MG63 (cell line): ENCODE measurements around the gene TPCN2. TPM values are rescaled to one million over a fixed set of nuclear protein-coding genes. Genes with fewer than 3 reads are reported as not detected.

Experiments
- DNase-seq: peaks from one replicate; pipeline ENCODE4 v3.0.0-alpha.2; 2020
- H3K27me3 ChIP-seq: fragments of 250-450 bp; sonication (Bioruptor Pico); 2 replicates; pipeline ENCODE4 v1.5.1; 2020; ENCODE audit warnings: mild to moderate bottlenecking, moderate library complexity
- H3K36me3 ChIP-seq: fragments of 250-450 bp; sonication (Bioruptor Pico); 2 replicates; pipeline ENCODE4 v1.5.1; 2020; ENCODE audit warnings: mild to moderate bottlenecking, moderate library complexity
- H3K4me3 ChIP-seq: fragments of 250-450 bp; sonication (Bioruptor Pico); 2 replicates; pipeline ENCODE4 v1.5.1; 2020; ENCODE audit warnings: mild to moderate bottlenecking, moderate library complexity
- H3K9me3 ChIP-seq: fragments of 250-450 bp; sonication (Bioruptor Pico); 2 replicates; pipeline ENCODE4 v1.5.1; 2020; ENCODE audit warnings: mild to moderate bottlenecking, moderate library complexity
- total RNA-seq: library from RNA; depleted of rRNA; stranded (reverse); fragments of >200 nt; shearing (Covaris generic); gene quantifications from 2 replicates; pipeline ENCODE4 v1.2.3, GENCODE V29; 2014; ENCODE audit warnings: low replicate concordance

TPCN2 gene
- total RNA-seq, 1 experiment from 2014 or later, result 5.4 TPM

DNA sequence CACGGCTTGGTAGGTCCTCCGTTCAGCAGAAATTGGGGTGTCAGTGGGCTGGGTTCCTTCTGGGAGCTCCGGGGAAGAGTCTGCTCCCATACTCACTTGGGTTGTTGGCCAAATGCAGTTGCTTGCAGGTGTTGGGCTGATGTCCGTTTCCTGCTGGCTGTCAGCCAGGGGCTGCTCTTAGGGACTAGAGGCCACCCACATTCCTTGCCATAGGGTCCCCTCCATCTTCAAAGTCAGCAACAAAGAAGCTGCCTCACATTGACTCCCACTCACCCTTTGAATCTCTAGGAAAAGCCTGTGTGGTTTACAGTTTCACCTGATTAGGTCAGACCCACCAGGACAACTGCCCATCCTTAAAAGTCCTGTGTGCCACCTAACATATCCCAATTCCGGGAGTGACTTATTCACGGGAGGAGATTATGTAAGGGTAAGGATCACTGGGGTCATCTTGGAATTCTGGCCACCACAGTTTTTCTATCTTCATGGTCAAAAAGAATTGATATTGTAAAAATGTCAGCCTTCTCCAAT, 43.0 kb downstream of the TPCN2 start:
- no peaks in the 10 kb centered on the region for H3K27me3 ChIP-seq
- no peaks in the 10 kb centered on the region; the same call in none of the 2 replicates for H3K36me3 ChIP-seq
- no peaks in the 10 kb centered on the region for H3K9me3 ChIP-seq
- DNase-seq, result no peak
- H3K4me3 ChIP-seq, result no peak overlapping the region

DNA sequence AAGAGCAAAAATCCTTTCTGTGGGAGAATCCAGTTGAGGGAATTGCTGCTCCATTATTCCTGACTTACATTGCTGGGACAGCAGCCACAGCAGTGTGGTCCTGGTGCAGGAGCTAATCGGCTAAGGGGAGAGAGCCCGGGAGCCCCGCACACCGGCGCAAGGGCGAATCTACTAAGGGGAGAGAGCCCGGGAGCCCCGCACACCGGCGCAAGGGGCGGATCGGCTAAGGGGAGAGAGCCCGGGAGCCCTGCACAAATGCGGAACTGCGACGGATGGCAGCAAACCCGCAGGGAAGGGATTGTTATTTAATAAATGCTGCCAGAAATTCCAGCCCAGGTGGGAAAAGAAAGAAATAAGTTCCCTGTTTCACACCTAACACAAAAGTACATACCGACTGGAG, 43.5 kb downstream of the TPCN2 start:
- Histone ChIP-seq H3K4me3 (no peak overlapping the region), H3K36me3 (no peaks in the 10 kb centered on the region; the same call in none of the 2 replicates), H3K27me3 (no peaks in the 10 kb centered on the region), H3K9me3 (no peaks in the 10 kb centered on the region)
- DNase-seq, result no peak

DNA sequence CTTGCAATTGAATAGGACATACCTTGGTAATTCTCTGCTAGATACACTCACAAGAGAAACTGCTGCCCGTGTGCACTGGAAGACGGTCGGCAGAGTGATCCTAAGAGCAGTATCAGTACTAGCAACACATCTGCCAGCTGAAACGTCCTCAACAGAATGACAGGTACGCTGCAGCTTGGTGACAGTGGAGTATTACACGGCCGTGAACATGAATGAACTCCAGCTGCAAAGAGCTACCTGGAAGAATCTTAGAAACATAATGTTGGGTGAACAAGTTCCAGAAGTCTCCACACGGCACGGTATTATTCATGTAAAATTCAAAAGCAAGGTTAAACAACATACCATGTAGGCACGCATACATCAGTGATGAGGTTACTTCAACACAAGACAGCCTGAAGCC, 44.4 kb downstream of the TPCN2 start:
- H3K4me3 ChIP-seq, result no peak overlapping the region
- no peak for DNase-seq
- H3K9me3 ChIP-seq, result no peaks in the 10 kb centered on the region
- H3K36me3 ChIP-seq, result no peaks in the 10 kb centered on the region; the same call in none of the 2 replicates
- H3K27me3 ChIP-seq, result no peaks in the 10 kb centered on the region

DNA sequence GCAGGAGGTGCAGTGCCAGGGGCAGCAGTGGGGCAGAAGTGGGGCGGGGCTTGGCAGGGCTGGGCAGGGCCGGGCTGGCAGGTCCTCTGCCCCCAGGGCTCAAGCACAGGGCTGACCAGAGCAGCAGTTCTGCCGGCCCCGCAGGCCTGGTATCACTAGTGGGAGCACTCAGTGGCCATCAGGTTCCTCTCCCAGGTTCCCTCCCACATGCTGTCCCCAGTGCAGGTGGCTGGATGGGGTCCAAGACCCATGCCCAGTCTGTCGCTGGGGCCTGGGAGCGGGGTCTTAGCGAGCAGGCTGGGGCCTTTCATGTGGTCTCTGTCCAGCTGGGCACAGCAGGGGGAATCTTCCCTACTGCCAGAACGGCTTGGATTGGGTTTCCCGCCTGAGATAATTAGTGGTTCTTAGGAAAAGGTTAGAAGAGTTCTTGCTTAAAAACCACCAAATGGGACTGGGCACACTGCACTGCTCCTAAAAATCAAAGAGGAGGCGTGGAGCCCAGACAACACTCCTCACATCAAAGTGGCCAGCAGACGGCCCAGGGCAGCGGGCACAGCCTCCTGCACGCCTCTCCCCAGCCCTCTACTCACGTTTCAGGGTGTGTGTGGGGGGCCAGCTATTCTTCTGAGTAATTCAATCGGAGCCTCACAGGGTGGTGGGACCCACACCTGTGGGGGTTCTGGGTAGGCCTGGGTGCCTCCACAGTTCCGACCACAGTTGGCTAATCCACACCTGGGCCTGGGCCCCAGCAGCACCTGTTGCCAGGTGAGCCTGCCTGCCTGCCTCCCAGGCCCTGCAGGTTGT, 45.6 kb downstream of the TPCN2 start:
- no peaks in the 10 kb centered on the region for H3K9me3 ChIP-seq
- H3K36me3 ChIP-seq, result no peaks in the 10 kb centered on the region; the same call in 1 of the 2 replicates
- no peak for DNase-seq
- H3K4me3 ChIP-seq, result no peak overlapping the region
- no peaks in the 10 kb centered on the region for H3K27me3 ChIP-seq

DNA sequence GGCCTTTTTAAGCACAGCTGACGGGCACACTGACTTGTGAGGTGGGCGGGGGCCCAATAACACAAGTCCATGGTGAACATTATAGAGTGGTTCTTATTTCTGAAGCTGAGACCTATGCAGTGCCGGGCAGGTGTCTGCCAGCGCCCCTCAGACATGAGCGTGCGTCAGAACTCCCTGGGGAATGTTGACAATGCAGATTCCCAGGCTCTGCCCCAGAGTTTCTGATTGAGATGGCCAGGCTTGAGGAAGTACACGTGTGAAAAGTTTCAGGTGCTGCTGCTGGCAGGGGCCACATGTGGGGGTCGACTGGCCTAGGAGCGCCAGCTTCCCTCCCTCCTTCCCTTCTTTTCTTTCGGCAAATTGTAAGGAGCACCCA, 46.2 kb downstream of the TPCN2 start:
- Histone ChIP-seq H3K4me3 (no peak overlapping the region), H3K9me3 (no peaks in the 10 kb centered on the region), H3K36me3 (no peaks in the 10 kb centered on the region; the same call in 1 of the 2 replicates), H3K27me3 (no peaks in the 10 kb centered on the region)
- DNase-seq, result no peak

DNA sequence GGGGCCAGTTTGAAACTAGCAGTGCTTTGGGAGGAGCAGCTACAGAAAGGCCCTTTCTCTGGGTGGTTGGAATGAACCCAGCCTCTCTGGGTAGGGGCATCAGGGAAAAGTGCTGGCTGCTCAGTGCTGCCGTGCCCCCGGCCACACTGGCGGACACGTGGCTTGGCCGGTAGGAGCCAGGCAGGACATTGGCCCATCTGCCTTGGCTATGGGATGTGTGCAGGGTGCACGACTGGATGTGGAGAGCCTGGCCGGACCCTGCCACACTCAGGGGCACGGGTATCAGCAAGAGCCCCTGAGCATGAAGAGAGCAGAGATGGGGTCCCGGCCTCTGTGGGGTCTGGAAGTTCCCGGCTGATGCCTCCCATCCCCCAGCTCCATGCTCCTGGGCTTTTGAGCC, 46.6 kb downstream of the TPCN2 start:
- no peaks in the 10 kb centered on the region for H3K27me3 ChIP-seq
- DNase-seq, result no peak
- no peak overlapping the region for H3K4me3 ChIP-seq
- H3K9me3 ChIP-seq, result no peaks in the 10 kb centered on the region
- no peaks in the 10 kb centered on the region; the same call in 1 of the 2 replicates for H3K36me3 ChIP-seq

DNA sequence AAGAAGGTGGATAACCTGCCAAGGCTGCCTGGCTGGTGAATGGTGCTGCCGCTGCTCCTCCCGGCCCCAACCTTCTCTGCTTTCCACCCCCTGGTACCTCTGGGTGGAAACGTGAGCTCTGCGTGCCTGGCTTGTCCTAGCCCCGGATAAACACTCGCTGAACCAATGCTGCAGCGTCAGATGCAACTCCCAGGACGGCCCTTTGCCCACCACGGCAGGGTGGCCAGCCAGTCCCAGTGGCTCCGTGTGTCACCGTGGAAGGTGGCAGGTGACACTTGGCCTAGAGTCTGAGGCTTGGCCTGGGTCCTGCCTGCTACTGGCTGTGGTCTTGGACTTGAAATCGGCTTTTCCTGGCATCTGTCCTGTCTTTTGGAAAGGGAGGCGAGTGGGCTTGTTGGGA, 47.7 kb downstream of the TPCN2 start:
- H3K27me3 ChIP-seq, result no peaks in the 10 kb centered on the region
- H3K36me3 ChIP-seq, result no peaks in the 10 kb centered on the region
- H3K4me3 ChIP-seq, result no peak overlapping the region
- H3K9me3 ChIP-seq, result no peaks in the 10 kb centered on the region
- DNase-seq, result no peak

DNA sequence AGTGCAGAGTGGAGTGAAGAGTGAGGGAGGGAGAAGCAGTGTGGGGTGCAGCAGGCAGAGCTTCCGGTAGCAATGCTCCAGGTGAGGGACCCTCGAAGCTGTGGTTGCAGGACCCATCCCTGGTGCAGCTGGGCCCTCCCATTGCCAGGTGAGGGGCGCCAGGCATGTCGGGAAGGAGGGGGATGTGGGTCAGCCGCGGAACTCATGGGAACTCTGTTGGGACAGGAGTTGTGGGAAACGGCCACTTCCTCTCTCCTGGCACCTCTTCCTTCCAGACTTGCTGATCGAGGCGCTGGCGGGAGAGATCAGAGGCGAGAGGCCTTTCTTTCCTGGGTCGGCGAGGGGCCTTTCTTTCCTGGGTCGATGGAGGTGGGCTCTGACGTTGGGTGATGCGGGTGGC, 48.5 kb downstream of the TPCN2 start:
- Histone ChIP-seq H3K9me3 (no peaks in the 10 kb centered on the region), H3K27me3 (no peaks in the 10 kb centered on the region), H3K4me3 (no peak overlapping the region), H3K36me3 (no peaks in the 10 kb centered on the region)
- DNase-seq, result no peak

DNA sequence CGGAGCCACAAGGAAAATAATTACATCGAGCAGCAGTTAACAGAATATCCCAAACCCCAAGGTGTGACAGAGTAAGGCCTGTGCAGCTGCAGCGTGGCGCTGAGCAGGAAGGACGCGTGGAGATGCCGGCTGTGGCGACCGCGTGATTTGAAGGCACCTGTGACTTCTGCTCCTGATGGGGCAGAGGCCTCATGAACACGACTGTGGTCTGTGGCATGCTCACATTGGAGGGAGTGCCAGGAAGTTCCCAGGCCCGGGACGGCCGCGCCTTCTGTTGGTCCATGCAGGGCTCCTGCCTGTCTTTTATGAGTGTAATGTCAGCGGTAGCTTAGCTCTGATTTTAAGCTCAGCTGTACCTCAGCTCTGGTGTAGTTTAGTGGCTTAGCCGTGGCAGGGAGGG, 50.4 kb downstream of the TPCN2 start:
- H3K36me3 ChIP-seq, result no peaks in the 10 kb centered on the region
- no peaks in the 10 kb centered on the region for H3K27me3 ChIP-seq
- no peak for DNase-seq
- H3K4me3 ChIP-seq, result no peak overlapping the region
- no peaks in the 10 kb centered on the region for H3K9me3 ChIP-seq

DNA sequence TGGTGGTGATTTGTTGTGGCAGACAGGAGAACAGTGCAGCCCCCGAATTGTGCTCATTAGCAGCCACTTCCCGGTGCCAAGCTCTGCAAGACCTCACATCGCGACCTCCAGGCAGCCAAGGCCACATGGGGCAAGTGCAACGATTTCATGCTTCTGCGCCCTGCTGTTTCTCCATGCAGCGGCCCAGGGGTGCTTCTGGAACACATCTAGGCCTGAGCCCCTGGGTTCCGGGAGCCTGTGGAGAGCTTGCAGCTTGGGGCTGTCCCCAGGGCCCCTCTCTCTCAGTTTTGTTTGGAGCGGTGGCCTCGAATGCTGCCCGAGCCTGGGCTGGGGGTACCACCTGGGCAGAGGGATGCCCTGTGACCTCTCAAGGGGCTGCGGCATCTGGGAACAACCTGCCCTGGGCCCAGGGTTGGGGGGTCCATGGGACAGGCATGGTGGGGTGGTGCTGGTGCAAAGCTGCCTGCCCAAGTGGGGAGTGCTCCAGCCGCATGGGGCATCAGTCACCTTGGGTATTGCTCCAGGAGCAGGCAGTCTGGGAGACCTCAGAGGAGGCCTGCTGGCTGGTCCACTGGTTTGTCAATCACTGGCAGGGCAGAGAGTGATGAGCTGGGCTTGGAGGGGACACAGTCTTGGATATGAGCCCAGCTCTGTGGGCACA, 51.9 kb downstream of the TPCN2 start:
- Histone ChIP-seq H3K27me3 (no peaks in the 10 kb centered on the region), H3K9me3 (no peaks in the 10 kb centered on the region), H3K36me3 (no peaks in the 10 kb centered on the region), H3K4me3 (no peak overlapping the region)
- no peak for DNase-seq

DNA sequence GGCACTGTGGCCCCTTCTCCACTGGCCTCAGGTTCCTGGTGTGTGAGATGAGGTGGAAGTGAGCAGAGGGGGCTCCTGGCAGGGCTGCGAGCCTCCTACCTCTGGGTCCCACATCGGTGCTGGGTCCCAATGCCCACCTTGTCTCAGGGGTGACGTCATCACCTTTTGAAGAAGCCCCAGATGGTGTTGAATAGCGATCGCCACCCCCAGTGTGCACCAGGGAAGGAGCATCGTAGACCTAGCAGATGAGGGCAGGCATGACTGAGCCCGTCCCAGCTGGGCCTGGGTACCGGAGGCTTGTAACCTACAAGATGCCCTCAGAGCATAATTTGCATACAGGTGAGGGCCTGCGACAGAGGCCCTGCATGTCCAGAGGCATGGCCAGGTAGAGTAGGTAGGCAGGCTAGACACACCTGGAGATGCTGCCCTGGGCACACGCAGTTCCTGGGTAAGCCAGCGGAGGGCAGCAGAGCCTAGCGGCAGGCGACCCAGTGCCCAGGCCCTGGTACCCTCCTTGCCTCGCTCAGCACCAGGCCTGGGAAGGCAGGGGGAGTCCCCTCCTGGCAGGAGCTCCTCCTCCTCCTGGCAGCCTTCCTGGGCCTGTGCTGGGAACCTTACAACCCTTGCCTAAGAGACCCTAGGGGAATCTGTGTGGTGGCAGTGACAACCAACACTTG, 52.5 kb downstream of the TPCN2 start:
- H3K4me3 ChIP-seq, result no peak overlapping the region
- DNase-seq, result peak; percentile 76
- H3K36me3 ChIP-seq, result no peaks in the 10 kb centered on the region
- no peaks in the 10 kb centered on the region for H3K27me3 ChIP-seq
- no peaks in the 10 kb centered on the region for H3K9me3 ChIP-seq

DNA sequence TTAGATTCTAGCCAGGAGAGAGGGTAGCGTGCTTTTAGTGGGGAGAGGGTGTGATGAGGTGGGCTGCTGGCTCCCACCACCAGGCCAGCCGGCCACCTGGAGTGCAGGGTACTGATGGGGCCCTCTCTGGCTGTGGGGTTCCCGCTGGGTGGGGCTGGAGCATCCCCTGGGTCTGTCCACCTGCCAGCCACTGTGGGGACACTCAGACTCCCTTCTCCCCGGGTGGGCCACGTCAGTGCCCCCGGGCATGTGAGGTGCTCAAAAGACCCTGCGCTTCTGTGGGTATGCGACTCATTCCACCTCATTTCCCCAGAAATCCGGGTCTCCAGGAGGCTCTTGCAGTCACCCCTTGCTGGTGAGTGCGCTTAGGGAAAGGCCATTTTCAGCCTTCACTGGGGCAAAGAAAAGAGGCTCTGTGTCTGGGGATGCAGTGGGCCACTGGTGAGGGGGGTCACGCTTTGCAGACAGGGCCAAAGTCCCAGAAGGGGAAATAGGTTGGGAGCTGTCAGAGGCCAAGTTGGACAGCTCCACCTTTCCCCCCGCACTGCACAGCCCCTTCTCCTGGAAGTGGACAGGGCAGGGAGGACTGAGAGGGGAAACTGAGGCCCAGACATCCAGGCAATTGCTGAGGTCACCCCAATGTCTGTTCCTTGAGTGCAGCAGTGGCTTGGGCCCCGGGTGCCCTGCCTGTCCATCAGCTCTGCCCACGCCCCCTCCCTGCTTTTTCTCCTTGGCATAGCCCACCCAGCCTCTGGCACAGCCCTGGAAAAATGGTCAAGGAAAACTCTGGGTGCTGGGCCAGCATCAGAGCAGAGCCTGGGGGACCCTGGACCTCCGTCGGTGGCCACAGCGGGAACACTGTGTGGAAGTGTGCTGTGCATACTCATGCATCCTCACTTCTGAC, 53.3 kb downstream of the TPCN2 start:
- Histone ChIP-seq H3K27me3 (no peaks in the 10 kb centered on the region), H3K9me3 (no peaks in the 10 kb centered on the region), H3K36me3 (no peaks in the 10 kb centered on the region), H3K4me3 (no peak overlapping the region)
- no peak for DNase-seq

DNA sequence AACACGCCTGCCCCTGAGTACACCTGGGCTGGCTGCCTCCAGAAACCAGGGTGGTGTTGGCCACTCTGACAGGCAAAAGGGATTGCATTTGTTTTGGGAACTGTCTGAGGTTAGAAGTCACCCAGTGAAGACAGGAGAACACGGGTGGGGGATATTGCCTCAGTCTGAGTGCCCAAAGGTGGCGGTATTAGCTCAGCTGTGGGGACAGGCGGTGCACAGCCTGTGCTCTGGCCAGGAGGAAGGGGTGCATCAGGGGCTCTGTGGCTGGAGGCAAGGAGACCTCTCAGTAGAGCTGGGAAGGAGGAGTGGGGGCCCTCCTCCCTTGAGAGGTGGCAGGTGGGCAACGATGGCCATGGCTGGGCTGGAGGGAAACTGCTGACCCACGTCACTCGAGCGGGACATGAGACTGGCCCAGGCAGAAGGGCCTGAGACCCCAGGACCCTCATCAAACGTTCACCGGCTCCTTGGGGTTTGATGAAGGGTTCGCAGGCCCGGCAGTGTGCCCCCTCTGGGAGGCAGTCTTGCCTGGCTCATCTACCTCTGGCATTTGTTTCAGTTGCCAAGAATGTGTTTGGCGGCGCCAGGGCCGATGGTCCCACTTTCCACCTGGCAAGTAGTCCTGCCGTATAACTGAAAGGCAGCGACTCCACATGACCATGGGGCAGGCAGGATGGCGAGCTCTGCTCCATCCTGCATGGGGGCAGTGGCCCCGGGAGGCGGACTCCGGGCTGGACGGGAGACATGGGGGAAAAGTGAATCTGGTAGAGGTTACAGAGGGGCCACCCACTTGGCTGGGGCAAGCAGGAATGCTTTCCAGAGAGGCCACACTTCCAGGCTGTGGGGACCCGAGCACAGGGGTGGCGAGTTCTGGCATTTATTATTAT, 54.2 kb downstream of the TPCN2 start:
- DNase-seq, result no peak
- no peaks in the 10 kb centered on the region for H3K27me3 ChIP-seq
- no peaks in the 10 kb centered on the region for H3K36me3 ChIP-seq
- H3K9me3 ChIP-seq, result no peaks in the 10 kb centered on the region
- H3K4me3 ChIP-seq, result no peak overlapping the region

DNA sequence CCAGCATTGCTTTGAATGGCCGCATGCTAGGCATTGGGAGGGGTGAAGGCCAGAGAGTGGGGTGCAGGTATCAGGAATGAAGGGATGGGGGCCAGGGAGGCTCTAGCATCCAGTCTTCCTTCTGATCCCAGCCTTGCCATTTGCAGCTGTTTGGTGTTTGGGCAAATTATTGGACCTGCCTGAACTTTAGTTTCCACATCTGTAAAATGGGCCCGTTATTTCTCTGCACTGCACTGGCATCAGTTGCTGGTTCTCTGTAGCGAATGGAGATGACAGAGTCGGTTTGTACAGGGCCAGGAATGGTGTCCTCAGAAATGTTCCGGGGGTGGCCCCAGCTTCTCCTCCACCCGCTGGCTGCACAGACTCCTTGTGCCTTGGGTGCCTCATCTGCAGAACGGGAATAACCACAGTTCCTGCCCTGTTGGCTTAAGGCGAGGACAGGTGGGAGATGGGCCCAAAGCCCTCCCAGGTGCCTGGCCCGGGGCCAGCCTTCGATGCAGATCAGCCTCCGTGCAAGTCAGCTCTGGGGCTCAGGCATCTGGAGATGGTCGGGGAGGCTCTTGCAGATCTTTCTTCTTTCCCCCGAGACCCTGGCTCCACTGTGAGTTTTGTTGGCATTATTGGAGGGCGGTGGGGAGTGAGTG, 55.6 kb downstream of the TPCN2 start:
- Histone ChIP-seq H3K9me3 (no peaks in the 10 kb centered on the region), H3K4me3 (no peak overlapping the region), H3K36me3 (no peaks in the 10 kb centered on the region), H3K27me3 (no peaks in the 10 kb centered on the region)
- no peak for DNase-seq

DNA sequence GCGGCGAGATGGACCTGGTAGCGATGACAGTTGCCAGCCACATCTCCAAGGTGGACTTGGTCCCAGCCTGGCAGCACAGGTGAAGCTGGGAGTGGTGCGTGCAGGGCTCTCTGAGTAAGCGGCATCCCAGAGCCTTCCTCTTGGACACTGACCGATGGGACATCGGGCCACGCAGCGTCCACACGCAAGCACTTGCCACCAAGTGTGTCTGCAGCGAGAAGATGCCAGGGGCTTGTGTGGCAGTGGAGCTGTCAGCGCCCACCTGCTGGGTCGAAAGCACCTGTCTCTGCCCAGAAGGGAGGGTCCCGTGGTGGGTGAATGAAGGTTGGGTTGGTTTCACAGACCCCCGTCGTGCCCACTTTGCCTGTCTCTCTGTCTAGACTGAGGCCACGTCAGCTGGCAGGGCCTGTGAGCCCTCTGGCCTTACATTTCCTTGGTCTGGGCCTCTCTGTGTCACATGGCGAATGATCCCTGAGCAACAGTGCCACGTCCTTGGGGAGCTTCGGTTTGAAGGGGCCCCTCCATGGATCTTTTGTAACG, 56.2 kb downstream of the TPCN2 start:
- DNase-seq, result no peak
- H3K9me3 ChIP-seq, result no peaks in the 10 kb centered on the region
- no peaks in the 10 kb centered on the region for H3K27me3 ChIP-seq
- no peaks in the 10 kb centered on the region for H3K36me3 ChIP-seq
- no peak overlapping the region for H3K4me3 ChIP-seq
